Endothelial cell of umbilical vein (primary cell): ENCODE results near the gene ITIH3. TPM values are rescaled to one million over a fixed set of nuclear protein-coding genes. Genes with fewer than 3 reads are reported as not detected.

Source experiments
- BruUV-seq: library from RNA; stranded (reverse); fragments of 400-500 nt; replicated peaks from 2 replicates; lab custom pipeline; 2021; lab: Mats Ljungman, UMichigan
- CTCF ChIA-PET: fragments of 300-600, 350-600 bp; sonication (Branson Sonifier 250); formaldehyde crosslinking; loops from one replicate; lab custom pipeline; 2021; ENCODE audit warnings: antibody characterized with exemption, inconsistent platforms; lab: Charles Lee
- POLR2A ChIA-PET: fragments of 300-600, 350-600 bp; sonication (Branson Sonifier 250); formaldehyde crosslinking; loops from one replicate; lab custom pipeline; 2021; ENCODE audit warnings: antibody characterized with exemption, inconsistent platforms; lab: Charles Lee
- DNase-seq: peaks from one replicate; pipeline ENCODE4 v3.0.0-alpha.2; 2011; ENCODE audit warnings: low read depth, low spot score
- FAIRE-seq: peaks from 2 replicates; lab custom pipeline; 2011; peaks lifted over from hg19 to GRCh38; lab: Jason Lieb, UNC
- H2AFZ ChIP-seq: 2 replicates; pipeline ENCODE4 v1.6.0; 2012; ENCODE audit warnings: low read depth, low read length, control low read depth, inconsistent platforms
- H3K27ac ChIP-seq: 2 replicates; pipeline ENCODE4 v1.5.1; 2011; ENCODE audit warnings: low read depth, mild to moderate bottlenecking, control low read depth, low read length, moderate library complexity; ENCODE audit not compliant: insufficient read depth
- H3K27me3 ChIP-seq, 2 experiments: 2 replicates each; pipeline versions ENCODE4 v1.6.0 to v1.6.1; 2011; ENCODE audit warnings: low read length in 2 of 2, mixed read lengths in 1 of 2; ENCODE audit not compliant: control insufficient read depth in 2 of 2, insufficient read depth in 2 of 2
- H3K36me3 ChIP-seq, 2 experiments: 2 replicates in 1 of 2; 3 replicates in 1 of 2; pipeline ENCODE4 v1.5.1; 2011; ENCODE audit warnings: low read length in 2 of 2, mild to moderate bottlenecking in 1 of 2, moderate library complexity in 1 of 2; ENCODE audit not compliant: control insufficient read depth in 2 of 2, insufficient read depth in 2 of 2; ENCODE audit errors: extremely low read depth in 1 of 2
- H3K4me1 ChIP-seq: 3 replicates; pipeline ENCODE4 v1.5.1; 2011; ENCODE audit warnings: mild to moderate bottlenecking, low read length; ENCODE audit not compliant: control insufficient read depth, insufficient read depth; ENCODE audit errors: extremely low read depth
- H3K4me2 ChIP-seq: 2 replicates; pipeline ENCODE4 v1.6.1; 2011; ENCODE audit warnings: low read length, control low read depth, mixed read lengths; ENCODE audit not compliant: insufficient read depth
- H3K4me3 ChIP-seq, 3 experiments: fragments of 200-600 bp in 1 of 3; sonication (generic), shearing (Covaris generic) in 1 of 3; replicated peaks in 1 of 3; 2 replicates each; pipeline ENCODE4 v1.5.1; 2011 to 2016; ENCODE audit warnings: control low read depth in 3 of 3, low read length in 3 of 3, mild to moderate bottlenecking in 2 of 3, inconsistent platforms in 1 of 3, low read depth in 1 of 3, moderate library complexity in 1 of 3; ENCODE audit not compliant: insufficient read depth in 1 of 3
- H3K79me2 ChIP-seq: 2 replicates; pipeline ENCODE4 v1.6.0; 2012; ENCODE audit warnings: low read length, inconsistent platforms; ENCODE audit not compliant: control insufficient read depth, insufficient read depth
- H3K9ac ChIP-seq: replicated peaks from 2 replicates; pipeline ENCODE3; 2011; ENCODE audit warnings: low read length, control low read depth; ENCODE audit not compliant: insufficient read depth; ENCODE audit errors: extremely low read depth
- H3K9me1 ChIP-seq: replicated peaks from 3 replicates; pipeline ENCODE4 v1.6.0; 2011; ENCODE audit warnings: mild to moderate bottlenecking, low read length; ENCODE audit not compliant: control insufficient read depth, insufficient read depth; ENCODE audit errors: extremely low read depth
- H3K9me3 ChIP-seq: replicated peaks from 2 replicates; pipeline ENCODE4 v1.5.1; 2012; ENCODE audit warnings: low read length, inconsistent platforms; ENCODE audit not compliant: control insufficient read depth, insufficient read depth
- H4K20me1 ChIP-seq: replicated peaks from 2 replicates; pipeline ENCODE3; 2011; ENCODE audit warnings: mild to moderate bottlenecking, low read length; ENCODE audit not compliant: control insufficient read depth, insufficient read depth; ENCODE audit errors: extremely low read depth
- CTCF ChIP-seq, 2 donors: IDR thresholded peaks; 1 replicate in 1 of 2; 2 replicates in 1 of 2; pipeline ENCODE4 v1.5.1; 2011; ENCODE audit warnings: low read length in 2 of 2, mild to moderate bottlenecking in 2 of 2, moderate library complexity in 2 of 2, control low read depth in 1 of 2, inconsistent platforms in 1 of 2, low read depth in 1 of 2; ENCODE audit not compliant: insufficient read depth in 1 of 2; ENCODE audit errors: extremely low read depth in 1 of 2
- EZH2 ChIP-seq: IDR thresholded peaks from 2 replicates; pipeline ENCODE4 v1.6.1; 2012; ENCODE audit warnings: borderline replicate concordance, low read depth, mild to moderate bottlenecking, moderate library complexity, low read length, inconsistent platforms; ENCODE audit not compliant: severe bottlenecking
- FOS ChIP-seq: IDR thresholded peaks from 2 replicates; pipeline ENCODE4 v1.6.1; 2011; ENCODE audit warnings: mild to moderate bottlenecking, low read length, moderate library complexity, borderline replicate concordance; ENCODE audit not compliant: insufficient read depth
- GATA2 ChIP-seq: IDR thresholded peaks from 2 replicates; pipeline ENCODE4 v1.7.0; 2011; ENCODE audit warnings: low read depth, mild to moderate bottlenecking, moderate library complexity, mixed read lengths, low read length; ENCODE audit not compliant: insufficient read length, insufficient read depth
- JUN ChIP-seq: IDR thresholded peaks from 2 replicates; pipeline ENCODE4 v1.6.1; 2011; ENCODE audit warnings: borderline replicate concordance, low read depth; ENCODE audit not compliant: insufficient read length, insufficient read depth
- MAX ChIP-seq: IDR thresholded peaks from 2 replicates; pipeline ENCODE4 v1.6.1; 2011; ENCODE audit not compliant: insufficient read depth, insufficient read length
- MYC ChIP-seq: IDR thresholded peaks from one replicate; pipeline ENCODE4 v1.6.1; 2011; ENCODE audit warnings: mild to moderate bottlenecking, low read depth, low read length
- POLR2A ChIP-seq: IDR thresholded peaks from 2 replicates; pipeline ENCODE4 v1.6.1; 2012; ENCODE audit warnings: low read depth, mild to moderate bottlenecking, control low read depth, low read length
- POLR2AphosphoS5 ChIP-seq: IDR thresholded peaks from 2 replicates; pipeline ENCODE4 v1.6.1; 2012; ENCODE audit warnings: low read depth, mild to moderate bottlenecking, control low read depth, low read length, moderate library complexity; ENCODE audit not compliant: insufficient read depth
- dilution Hi-C: fragments of 300-500 bp; cut with MboI; formaldehyde crosslinking; loops from one replicate; pipeline ENCODE4 v1.15.0; 2019; ENCODE audit warnings: low sequenced_read_pairs; ENCODE audit not compliant: extremely low pct_ligation_motif_present
- intact Hi-C: fragments of 100-400 bp; cut with micrococcal nuclease; formaldehyde crosslinking; loops from one replicate; pipeline ENCODE4 v1.10.0; 2022
- polyA plus RNA-seq, 4 experiments: library from polyadenylated mRNA; depleted of rRNA in 3 of 4; stranded (reverse) in 3 of 4; unstranded in 1 of 4; fragments of >200 nt; gene quantifications; 2 replicates each; pipeline versions ENCODE4 v1.2.1 to v1.2.3, GENCODE V29; 2011 to 2012; ENCODE audit warnings: missing spikeins in 1 of 4
- total RNA-seq: library from RNA; stranded (reverse); gene quantifications from 2 replicates; pipeline ENCODE4 v1.2.3, GENCODE V29; 2021

Gene ITIH3
- total and polyA plus RNA-seq, 2 donors (not counting 3 experiments of a cell fraction or from before 2014, with no cell fraction given), result not detected

- Histone ChIP-seq H3K27ac (no peak overlapping the region), H3K4me3 (no peak overlapping the region), H2AFZ (no peak overlapping the region), H3K27me3 (no peaks in the 10 kb centered on the region), H4K20me1 (no peaks in the 10 kb centered on the region), H3K9ac (no peak overlapping the region), H3K79me2 (no peaks in the 10 kb centered on the region), H3K9me3 (no peaks in the 10 kb centered on the region), H3K4me1 (no peaks in the 10 kb centered on the region), H3K9me1 (no peaks in the 10 kb centered on the region), H3K36me3 (no peaks in the 10 kb centered on the region), H3K4me2 (no peak overlapping the region)
- FAIRE-seq (no peak), DNase-seq (no peak)
- dilution Hi-C loops (no loop called here), intact Hi-C loops (no loop called here)
- TF ChIP-seq MYC (no peak), MAX (peak; percentile 36)
- ChIA-PET POLR2A (no interaction called here), CTCF (interaction anchor here (1.0 to 2.6 kb wide), 4 partner anchors 8 to 32 kb away, joined by 3 to 13 read pairs (median 6); no protein-coding TSS in a partner anchor)
- no TSS peak for BruUV-seq
Observed at GRCh38 chr3:52800079-52800478, 5.5 kb downstream of the ITIH3 start.

GRCh38 chr3:52801839-52802238 lies 7.2 kb downstream of the ITIH3 start:
- TF ChIP-seq MAX (no peak), POLR2A (no peak), FOS (no peak), EZH2 (no peak), JUN (no peak), POLR2AphosphoS5 (no peak), GATA2 (no peak), MYC (no peak), CTCF (IDR thresholded peaks at IDR 0.05; ENCODE audit: extremely low read depth in 1 of 2, insufficient read depth in 1 of 2, low read depth in 1 of 2, low read length in 2 of 2) (no peak)
- DNase-seq (no peak), FAIRE-seq (no peak)
- Histone ChIP-seq H3K27ac (no peak overlapping the region), H3K4me2 (no peak overlapping the region), H3K4me1 (no peaks in the 10 kb centered on the region), H3K27me3 (no peaks in the 10 kb centered on the region), H3K4me3 (no peak overlapping the region), H3K9ac (no peak overlapping the region), H3K36me3 (no peaks in the 10 kb centered on the region), H3K79me2 (no peaks in the 10 kb centered on the region), H3K9me3 (no peaks in the 10 kb centered on the region), H4K20me1 (no peaks in the 10 kb centered on the region), H2AFZ (no peak overlapping the region), H3K9me1 (no peaks in the 10 kb centered on the region)
- CTCF ChIA-PET, result interaction anchor here (1.1 kb wide), 1 partner anchor 9 kb away, joined by 5 read pairs; no protein-coding TSS in a partner anchor
- dilution Hi-C loops (no loop called here), intact Hi-C loops (no loop called here)
- POLR2A ChIA-PET, result no interaction called here
- no TSS peak for BruUV-seq
